Esophagus muscularis mucosa (tissue), 4 donors: ENCODE data around the gene PCSK9.

Source experiments
- CTCF ChIP-seq, 3 experiments: fragments of 200-600 bp in 2 of 3; fragments of 450-650 bp in 1 of 3; sonication (generic) in 2 of 3; IDR thresholded peaks; one replicate each; pipeline ENCODE4 v1.5.1; 2017 to 2019; ENCODE audit warnings: antibody characterized with exemption in 3 of 3, mild to moderate bottlenecking in 2 of 3, moderate library complexity in 1 of 3
- EP300 ChIP-seq: sonication (generic); formaldehyde crosslinking; IDR thresholded peaks from one replicate; pipeline ENCODE4 v1.6.1; 2017; ENCODE audit warnings: antibody characterized with exemption
- POLR2A ChIP-seq: fragments of 450-650 bp; IDR thresholded peaks from one replicate; pipeline ENCODE4 v1.6.1; 2017; ENCODE audit warnings: antibody characterized with exemption, moderate library complexity, mild to moderate bottlenecking, low read depth

DNA sequence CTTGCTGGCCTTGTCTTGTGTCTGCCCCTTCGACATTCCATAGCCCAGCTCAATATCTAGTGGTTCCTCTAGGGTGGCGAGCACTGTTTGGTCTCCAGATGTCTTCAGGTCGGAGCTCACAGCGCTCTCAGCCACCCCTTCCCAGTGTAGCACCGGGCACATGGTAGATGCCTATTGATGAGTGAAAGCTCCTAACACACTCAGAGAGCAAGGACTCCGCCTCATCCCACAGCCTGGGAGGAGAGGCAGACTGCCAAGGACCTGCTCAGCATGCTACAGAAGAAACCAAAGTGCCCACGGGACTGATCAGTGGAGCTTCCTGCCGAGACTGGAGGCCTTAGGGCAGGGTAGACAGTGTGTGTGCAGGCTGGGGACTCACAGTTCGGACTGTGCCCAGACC, 10.9 kb downstream of the PCSK9 start:
- TF ChIP-seq CTCF (IDR thresholded peaks at IDR 0.05) (no peak), EP300 (no peak), POLR2A (no peak)
